ENCODE measurements around the gene CBFA2T2. TPM values are rescaled to one million over a fixed set of nuclear protein-coding genes. Genes with fewer than 3 reads are reported as not detected.

CBFA2T2 gene
- total and polyA plus RNA-seq, 2 of the 4 experiments (the other 2 are of a cell fraction), result 3.8 to 6.2 TPM

GRCh38 chr20:33636776-33637175 lies 146.9 kb downstream of the CBFA2T2 start:
- dilution Hi-C loops (cut with HindIII; ENCODE audit: low sequenced_read_pairs, unreplicated experiment), result no loop called here
- Histone ChIP-seq H4K20me1 (ENCODE audit: insufficient read depth, low read length) (no peaks in the 10 kb centered on the region; the same call in 1 of the 2 replicates), H3K18ac (ENCODE audit: low read depth, low read length) (no peak overlapping the region), H3K4me3 (ENCODE audit: insufficient read depth, low read depth, low read length) (no peak overlapping the region), H2BK120ac (ENCODE audit: low read depth, low read length) (no peak overlapping the region), H3K79me1 (ENCODE audit: low read depth in 1 of 2, low read length in 2 of 2) (no peaks in the 10 kb centered on the region; a peak in 1 of 4 replicates), H4K8ac (ENCODE audit: low read depth in 2 of 2, low read length in 2 of 2) (no peak overlapping the region), H3K9ac (ENCODE audit: low read depth, low read length) (no peak overlapping the region), H3K4me2 (ENCODE audit: low read depth, low read length) (no peak overlapping the region), H2AK5ac (ENCODE audit: low read depth, low read length) (no peak overlapping the region), H2AK9ac (replicated peaks; ENCODE audit: low read depth, low read length, poor library complexity) (no peak overlapping the region), H3K4me1 (ENCODE audit: control insufficient read depth, insufficient read depth, low read length) (no peaks in the 10 kb centered on the region; the same call in 1 of the 2 replicates), H3K14ac (replicated peaks; ENCODE audit: low read depth, low read length) (no peak overlapping the region), H3K23ac (ENCODE audit: low read depth, low read length) (no peak overlapping the region), H3K56ac (ENCODE audit: extremely low read depth, insufficient read depth, low read length) (no peak overlapping the region), H3K27me3 (ENCODE audit: control insufficient read depth, insufficient read depth, low read length) (no peaks in the 10 kb centered on the region), H4K91ac (ENCODE audit: insufficient read depth, low read depth, low read length) (no peak overlapping the region), H2BK15ac (ENCODE audit: low read depth, low read length) (no peak overlapping the region), H3K9me1 (ENCODE audit: insufficient read depth, low read length) (peaks cover 13% of the 10 kb centered on the region; the same call in 1 of the 2 replicates), H2BK20ac (ENCODE audit: low read depth, low read length) (no peak overlapping the region), H4K5ac (ENCODE audit: low read depth, low read length) (no peak overlapping the region), H3K36me3 (ENCODE audit: control insufficient read depth, insufficient read depth, low read length) (peaks cover 36% of the 10 kb centered on the region), H3K4ac (ENCODE audit: low read depth, low read length) (no peak overlapping the region), H2BK5ac (ENCODE audit: low read depth, low read length, poor library complexity, severe bottlenecking) (no peak overlapping the region), H3K9me3 (ENCODE audit: control insufficient read depth, insufficient read depth, low read length) (no peaks in the 10 kb centered on the region), H3K27ac (ENCODE audit: insufficient read depth, low read length) (no peak overlapping the region), H2AFZ (replicated peaks; ENCODE audit: low read length, poor library complexity) (no peak overlapping the region)
- POLR2A ChIA-PET (ENCODE audit: unreplicated experiment), result no interaction called here
- intact Hi-C loops (cut with micrococcal nuclease), result no loop called here
- DNase-seq, result no peak
- in situ Hi-C loops (cut with MboI; ENCODE audit: low sequenced_read_pairs), result no loop called here
- no TSS peak for BruUV-seq (replicated peaks)
- no peak for ATAC-seq (ENCODE audit: low read depth)
- CTCF ChIA-PET, result no interaction called here
- WGBS, 2 experiments (ENCODE audit: extremely low coverage in 2 of 2, insufficient read length in 1 of 2), result 100% methylated on average over 1 of the region's 1 CpG; no CpG with 5 or more reads in 1 of the 2 experiments
- TF ChIP-seq MAZ (IDR thresholded peaks at IDR 0.05; ENCODE audit: borderline replicate concordance, low read depth, low read length), result no peak

Measured in IMR-90 (cell line).